ENCODE results near the gene MCU. TPM values are rescaled to one million over a fixed set of nuclear protein-coding genes. Genes with fewer than 3 reads are reported as not detected.

MCU gene
- polyA plus RNA-seq, 1 donor from 2014 or later = 22.9 TPM

- Histone ChIP-seq H3K9me2 (ENCODE audit: insufficient read depth, low read length) (no peaks in the 10 kb centered on the region), H3K9ac (ENCODE audit: low read length) (no peak overlapping the region), H3K4me3 (ENCODE audit: low read length) (no peak overlapping the region), H3K36me3 (ENCODE audit: insufficient read depth, low read length) (no peaks in the 10 kb centered on the region), H3K27ac (ENCODE audit: low read length) (no peak overlapping the region), H4K20me1 (ENCODE audit: insufficient read depth) (no peaks in the 10 kb centered on the region), H2AFZ (ENCODE audit: low read depth, low read length) (no peak overlapping the region), H3K27me3 (ENCODE audit: insufficient read depth, low read depth, low read length) (no peaks in the 10 kb centered on the region), H3F3A (ENCODE audit: insufficient read depth, low read length, poor library complexity, severe bottlenecking) (no peaks in the 10 kb centered on the region), H3K79me2 (replicated peaks; ENCODE audit: insufficient read depth, low read length) (no peaks in the 10 kb centered on the region), H3K4me2 (ENCODE audit: low read length) (no peak overlapping the region), H3K9me3 (ENCODE audit: low read length) (no peaks in the 10 kb centered on the region)
- TF ChIP-seq POLR2AphosphoS5 (IDR thresholded peaks at IDR 0.05) (no peak), SMC3 (conservative IDR thresholded peaks at IDR 0.05; ENCODE audit: poor library complexity) (no peak), TAF1 (IDR thresholded peaks at IDR 0.05; ENCODE audit: low read depth) (no peak), RAD21 (conservative IDR thresholded peaks at IDR 0.05) (no peak)
Measured at GRCh38 chr10:72731916-72732419, 40.0 kb downstream of the MCU start.

GRCh38 chr10:72732521-72732920 lies 40.6 kb downstream of the MCU start:
- Histone ChIP-seq H3K9me3 (ENCODE audit: low read length) (no peaks in the 10 kb centered on the region), H3K79me2 (replicated peaks; ENCODE audit: insufficient read depth, low read length) (no peaks in the 10 kb centered on the region), H3K4me3 (ENCODE audit: low read length) (no peak overlapping the region), H3F3A (ENCODE audit: insufficient read depth, low read length, poor library complexity, severe bottlenecking) (no peaks in the 10 kb centered on the region), H4K20me1 (ENCODE audit: insufficient read depth) (no peaks in the 10 kb centered on the region), H3K4me2 (ENCODE audit: low read length) (no peak overlapping the region), H3K9ac (ENCODE audit: low read length) (no peak overlapping the region), H3K9me2 (ENCODE audit: insufficient read depth, low read length) (no peaks in the 10 kb centered on the region), H3K36me3 (ENCODE audit: insufficient read depth, low read length) (no peaks in the 10 kb centered on the region), H2AFZ (ENCODE audit: low read depth, low read length) (no peak overlapping the region), H3K27ac (ENCODE audit: low read length) (no peak overlapping the region), H3K27me3 (ENCODE audit: insufficient read depth, low read depth, low read length) (no peaks in the 10 kb centered on the region)
- TF ChIP-seq POLR2AphosphoS5 (IDR thresholded peaks at IDR 0.05) (no peak), EZH2 (IDR thresholded peaks at IDR 0.05; ENCODE audit: borderline replicate concordance, insufficient read depth, low read length, poor library complexity, severe bottlenecking) (no peak), EP300 (conservative IDR thresholded peaks at IDR 0.05; ENCODE audit: poor library complexity, severe bottlenecking) (no peak), SMC3 (conservative IDR thresholded peaks at IDR 0.05; ENCODE audit: poor library complexity) (no peak), TAF1 (IDR thresholded peaks at IDR 0.05; ENCODE audit: low read depth) (no peak)

- Histone ChIP-seq H3K27me3 (ENCODE audit: insufficient read depth, low read depth, low read length) (no peaks in the 10 kb centered on the region), H3K4me2 (ENCODE audit: low read length) (no peak overlapping the region), H3K9me3 (ENCODE audit: low read length) (no peaks in the 10 kb centered on the region), H3K79me2 (replicated peaks; ENCODE audit: insufficient read depth, low read length) (no peaks in the 10 kb centered on the region), H3K4me3 (ENCODE audit: low read length) (no peak overlapping the region), H2AFZ (ENCODE audit: low read depth, low read length) (no peak overlapping the region), H3K9me2 (ENCODE audit: insufficient read depth, low read length) (no peaks in the 10 kb centered on the region), H3F3A (ENCODE audit: insufficient read depth, low read length, poor library complexity, severe bottlenecking) (no peaks in the 10 kb centered on the region), H3K36me3 (ENCODE audit: insufficient read depth, low read length) (no peaks in the 10 kb centered on the region), H4K20me1 (ENCODE audit: insufficient read depth) (no peaks in the 10 kb centered on the region), H3K9ac (ENCODE audit: low read length) (no peak overlapping the region), H3K27ac (ENCODE audit: low read length) (no peak overlapping the region)
- TF ChIP-seq CTCF (IDR thresholded peaks at IDR 0.05; ENCODE audit: poor library complexity, severe bottlenecking) = no peak
- TF ChIP-seq TAF1 (IDR thresholded peaks at IDR 0.05; ENCODE audit: low read depth) = no peak
- TF ChIP-seq EP300 (conservative IDR thresholded peaks at IDR 0.05; ENCODE audit: poor library complexity, severe bottlenecking) = no peak
- TF ChIP-seq MXI1 (conservative IDR thresholded peaks at IDR 0.05; ENCODE audit: poor library complexity, severe bottlenecking) = no peak
- no peak for TF ChIP-seq SMC3 (conservative IDR thresholded peaks at IDR 0.05; ENCODE audit: poor library complexity)
- no peak for TF ChIP-seq POLR2AphosphoS5 (IDR thresholded peaks at IDR 0.05)
- TF ChIP-seq RAD21 (conservative IDR thresholded peaks at IDR 0.05) = no peak
- TF ChIP-seq, protein P1, sequence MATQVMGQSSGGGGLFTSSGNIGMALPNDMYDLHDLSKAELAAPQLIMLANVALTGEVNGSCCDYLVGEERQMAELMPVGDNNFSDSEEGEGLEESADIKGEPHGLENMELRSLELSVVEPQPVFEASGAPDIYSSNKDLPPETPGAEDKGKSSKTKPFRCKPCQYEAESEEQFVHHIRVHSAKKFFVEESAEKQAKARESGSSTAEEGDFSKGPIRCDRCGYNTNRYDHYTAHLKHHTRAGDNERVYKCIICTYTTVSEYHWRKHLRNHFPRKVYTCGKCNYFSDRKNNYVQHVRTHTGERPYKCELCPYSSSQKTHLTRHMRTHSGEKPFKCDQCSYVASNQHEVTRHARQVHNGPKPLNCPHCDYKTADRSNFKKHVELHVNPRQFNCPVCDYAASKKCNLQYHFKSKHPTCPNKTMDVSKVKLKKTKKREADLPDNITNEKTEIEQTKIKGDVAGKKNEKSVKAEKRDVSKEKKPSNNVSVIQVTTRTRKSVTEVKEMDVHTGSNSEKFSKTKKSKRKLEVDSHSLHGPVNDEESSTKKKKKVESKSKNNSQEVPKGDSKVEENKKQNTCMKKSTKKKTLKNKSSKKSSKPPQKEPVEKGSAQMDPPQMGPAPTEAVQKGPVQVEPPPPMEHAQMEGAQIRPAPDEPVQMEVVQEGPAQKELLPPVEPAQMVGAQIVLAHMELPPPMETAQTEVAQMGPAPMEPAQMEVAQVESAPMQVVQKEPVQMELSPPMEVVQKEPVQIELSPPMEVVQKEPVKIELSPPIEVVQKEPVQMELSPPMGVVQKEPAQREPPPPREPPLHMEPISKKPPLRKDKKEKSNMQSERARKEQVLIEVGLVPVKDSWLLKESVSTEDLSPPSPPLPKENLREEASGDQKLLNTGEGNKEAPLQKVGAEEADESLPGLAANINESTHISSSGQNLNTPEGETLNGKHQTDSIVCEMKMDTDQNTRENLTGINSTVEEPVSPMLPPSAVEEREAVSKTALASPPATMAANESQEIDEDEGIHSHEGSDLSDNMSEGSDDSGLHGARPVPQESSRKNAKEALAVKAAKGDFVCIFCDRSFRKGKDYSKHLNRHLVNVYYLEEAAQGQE (IDR thresholded peaks at IDR 0.05; ENCODE audit: borderline replicate concordance) = no peak
- TF ChIP-seq EZH2 (IDR thresholded peaks at IDR 0.05; ENCODE audit: borderline replicate concordance, insufficient read depth, low read length, poor library complexity, severe bottlenecking) = no peak
Measured at GRCh38 chr10:72733989-72734388, 42.0 kb downstream of the MCU start.

Data from neural cell (in vitro differentiated cells).